GM12874 (cell line): ENCODE results near the gene SLC22A23.

Source experiments
- TF ChIP-seq, protein P1 (sequence below): IDR thresholded peaks from 2 replicates; pipeline ENCODE4 v1.5.1; 2011; ENCODE audit warnings: low read depth, mild to moderate bottlenecking, control low read depth, low read length, moderate library complexity; ENCODE audit not compliant: insufficient read depth

SLC22A23 gene

DNA sequence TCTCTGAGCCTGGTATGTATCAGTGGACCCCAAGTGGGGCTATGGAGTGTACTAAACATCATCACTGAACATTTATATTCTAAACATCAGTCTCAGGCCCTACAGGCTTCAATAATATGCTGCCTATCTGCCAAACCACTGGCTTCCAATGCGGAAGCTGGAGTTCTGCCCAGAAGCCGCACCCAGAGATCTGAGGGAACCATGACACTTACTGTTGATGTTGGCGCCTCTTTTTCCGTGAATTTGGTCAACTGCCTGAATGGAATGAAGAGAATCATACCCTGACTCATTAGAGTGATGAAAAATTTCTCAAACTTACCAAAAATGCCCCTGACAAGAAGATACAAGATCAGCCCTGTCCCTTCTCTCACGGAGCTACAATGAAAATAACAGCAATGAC lies 66.2 kb downstream of the SLC22A23 start:
- TF ChIP-seq, protein P1, sequence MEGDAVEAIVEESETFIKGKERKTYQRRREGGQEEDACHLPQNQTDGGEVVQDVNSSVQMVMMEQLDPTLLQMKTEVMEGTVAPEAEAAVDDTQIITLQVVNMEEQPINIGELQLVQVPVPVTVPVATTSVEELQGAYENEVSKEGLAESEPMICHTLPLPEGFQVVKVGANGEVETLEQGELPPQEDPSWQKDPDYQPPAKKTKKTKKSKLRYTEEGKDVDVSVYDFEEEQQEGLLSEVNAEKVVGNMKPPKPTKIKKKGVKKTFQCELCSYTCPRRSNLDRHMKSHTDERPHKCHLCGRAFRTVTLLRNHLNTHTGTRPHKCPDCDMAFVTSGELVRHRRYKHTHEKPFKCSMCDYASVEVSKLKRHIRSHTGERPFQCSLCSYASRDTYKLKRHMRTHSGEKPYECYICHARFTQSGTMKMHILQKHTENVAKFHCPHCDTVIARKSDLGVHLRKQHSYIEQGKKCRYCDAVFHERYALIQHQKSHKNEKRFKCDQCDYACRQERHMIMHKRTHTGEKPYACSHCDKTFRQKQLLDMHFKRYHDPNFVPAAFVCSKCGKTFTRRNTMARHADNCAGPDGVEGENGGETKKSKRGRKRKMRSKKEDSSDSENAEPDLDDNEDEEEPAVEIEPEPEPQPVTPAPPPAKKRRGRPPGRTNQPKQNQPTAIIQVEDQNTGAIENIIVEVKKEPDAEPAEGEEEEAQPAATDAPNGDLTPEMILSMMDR, result no peak

DNA sequence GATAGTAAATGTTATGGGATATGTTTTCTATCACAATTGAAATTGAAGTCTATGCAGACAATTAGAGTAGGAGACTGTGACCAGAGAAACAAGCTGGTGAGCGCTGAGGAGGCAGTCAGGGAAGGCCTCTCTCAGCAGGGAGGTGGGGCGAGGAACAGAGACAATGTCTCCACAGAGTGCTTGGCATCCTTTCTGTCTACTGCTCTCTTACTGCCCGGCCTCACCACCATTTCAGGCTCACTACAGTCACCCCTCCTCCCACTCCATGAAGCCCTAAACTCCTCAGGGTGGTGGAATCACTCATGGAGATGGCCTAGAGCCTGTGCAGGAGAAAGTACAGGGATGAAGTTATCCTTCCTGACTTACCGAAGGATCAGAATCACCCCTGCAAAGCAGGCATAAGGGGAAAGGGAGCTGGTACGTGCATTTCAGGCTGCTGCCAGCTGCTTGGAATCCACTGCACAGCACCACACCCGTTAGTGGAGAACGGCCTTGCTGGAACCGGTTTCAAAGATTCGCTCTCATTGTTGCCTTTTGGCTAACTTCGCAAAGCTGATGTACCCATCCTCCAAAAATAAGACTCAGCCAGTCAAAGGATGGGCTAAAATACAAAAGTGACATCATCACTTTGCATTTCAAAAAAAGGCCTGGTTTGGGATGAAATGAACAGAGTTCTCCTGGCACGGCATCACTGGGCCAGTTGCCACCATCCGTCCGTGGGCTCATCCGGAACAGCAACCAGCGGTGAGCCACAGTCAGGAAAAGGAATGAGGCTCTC lies 67.3 kb downstream of the SLC22A23 start:
- TF ChIP-seq, protein P1, result no peak

DNA sequence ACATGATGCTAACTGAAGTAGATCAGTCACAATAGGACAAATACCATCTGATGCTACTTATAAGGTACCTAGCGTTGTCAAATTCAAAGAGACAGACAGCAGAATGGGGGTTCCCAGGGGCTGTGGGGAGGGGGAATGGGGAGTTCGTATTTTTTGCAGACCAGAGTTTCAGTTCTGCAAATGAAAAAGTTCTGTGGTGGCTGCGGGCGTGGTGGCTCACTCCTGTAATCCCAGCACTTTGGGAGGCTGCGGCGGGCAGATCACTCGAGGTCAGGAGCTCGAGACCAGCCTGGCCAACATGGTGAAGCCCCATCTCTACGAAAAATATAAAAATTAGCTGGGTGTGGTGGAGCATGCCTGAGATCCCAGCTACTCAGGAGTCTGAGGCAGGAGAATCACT lies 68.1 kb downstream of the SLC22A23 start:
- TF ChIP-seq, protein P1, result no peak

DNA sequence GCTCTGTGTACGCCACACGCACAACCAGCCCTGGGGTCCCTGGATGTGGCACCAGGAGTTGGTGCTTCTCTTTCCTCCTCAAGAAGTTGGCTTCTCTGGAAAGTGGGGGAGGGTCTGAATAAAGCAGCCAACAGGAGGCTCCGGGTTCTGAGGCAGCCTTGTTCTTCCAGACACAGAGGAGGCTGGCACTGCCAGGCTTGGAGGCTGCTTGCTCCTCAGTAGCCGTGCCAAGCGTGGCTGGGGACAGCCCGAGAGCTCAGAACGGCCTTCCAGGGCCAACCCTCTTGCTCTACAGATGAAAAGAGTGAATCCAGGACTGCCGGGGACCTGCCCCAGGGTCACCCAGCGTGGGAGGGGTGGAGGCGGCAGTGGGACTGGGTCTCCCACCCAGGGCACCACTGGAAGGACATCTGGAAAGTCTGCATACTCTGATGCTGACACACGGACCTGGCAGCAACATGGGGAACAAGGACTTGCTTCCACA lies 70.4 kb downstream of the SLC22A23 start:
- TF ChIP-seq, protein P1, result no peak

DNA sequence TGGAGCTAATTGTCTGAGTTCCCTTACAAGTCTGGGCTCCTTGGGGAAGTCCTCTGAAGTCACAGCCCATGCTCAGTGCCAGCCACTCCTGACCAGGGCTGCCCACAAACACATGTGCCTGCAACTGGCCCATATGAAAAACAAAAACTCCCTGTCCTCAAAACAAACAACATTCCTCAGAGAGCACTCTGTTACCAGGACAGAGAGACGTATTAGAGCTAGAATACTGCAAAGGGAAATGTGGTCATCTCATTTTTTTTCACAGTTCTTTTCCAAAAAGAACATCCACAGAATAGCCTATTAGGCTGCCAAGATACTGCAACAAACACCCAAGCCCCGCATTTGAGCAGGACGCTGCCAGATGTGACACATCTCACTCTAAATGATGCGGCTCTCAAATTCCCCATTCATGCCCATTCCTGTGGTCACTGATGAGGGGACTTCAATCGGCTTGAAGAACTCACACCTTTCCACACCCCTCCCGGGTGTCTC lies 71.1 kb downstream of the SLC22A23 start:
- TF ChIP-seq, protein P1, result no peak

DNA sequence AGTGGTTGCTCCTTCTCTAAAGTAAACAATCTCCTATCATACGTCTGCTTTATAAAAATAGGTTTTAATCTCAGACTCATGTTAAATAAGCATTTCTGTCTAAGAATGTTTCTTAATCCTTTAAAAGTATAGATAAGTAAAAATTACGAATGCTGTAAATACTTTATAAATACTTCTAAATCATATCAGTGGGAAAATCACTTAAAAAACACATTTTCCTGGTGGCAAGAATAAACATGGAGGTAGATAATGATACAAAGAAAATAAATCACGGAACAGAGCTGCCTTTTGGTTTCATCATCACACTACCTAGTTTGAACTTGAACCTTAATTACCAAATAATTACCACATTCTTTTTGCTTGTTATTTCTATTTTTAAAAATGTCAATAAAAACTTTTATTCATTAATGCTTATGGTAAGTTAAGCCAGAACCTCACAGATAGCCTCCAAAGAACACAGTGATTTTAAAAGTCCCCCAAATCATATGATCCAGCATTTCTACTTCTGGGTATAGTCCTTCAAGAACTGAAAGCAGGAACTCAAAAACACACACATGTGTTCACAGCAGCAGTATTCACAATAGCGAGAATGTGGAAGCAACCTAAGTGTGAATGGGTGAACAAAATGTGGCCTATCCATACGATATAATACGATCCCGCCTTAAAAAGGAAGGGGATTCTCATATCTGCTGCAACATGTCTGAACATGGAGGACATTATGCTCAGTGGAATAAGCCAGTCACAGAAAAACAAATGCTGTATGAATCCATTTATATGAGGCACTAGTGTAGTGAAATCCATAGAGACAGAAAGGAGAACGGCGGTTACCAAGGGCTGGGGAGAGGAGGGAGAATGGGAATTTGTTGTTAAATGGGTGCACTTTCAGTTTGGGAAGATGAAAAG lies 72.4 kb downstream of the SLC22A23 start:
- TF ChIP-seq, protein P1, result no peak

DNA sequence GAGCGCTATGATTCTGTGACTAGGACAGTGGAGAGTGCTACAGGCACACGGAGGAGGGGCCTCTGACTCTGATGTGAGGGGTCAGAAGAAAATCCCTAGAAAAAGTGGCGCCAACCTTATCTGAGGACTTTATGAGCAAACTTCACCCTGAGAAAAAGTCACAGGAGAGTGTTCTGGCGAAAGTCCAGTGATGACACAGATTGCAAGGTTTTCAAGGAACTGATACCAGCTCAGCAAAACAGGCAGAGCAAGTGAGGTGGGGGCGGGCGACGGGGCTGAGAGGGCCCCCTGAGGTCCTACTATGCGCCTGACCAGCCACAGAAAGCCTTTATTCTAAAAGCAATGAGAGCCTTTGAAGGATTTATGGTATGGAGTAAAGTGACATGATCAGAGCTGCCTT lies 73.3 kb downstream of the SLC22A23 start:
- TF ChIP-seq, protein P1, result no peak
